Measurements from ENCODE around the gene IQCM.

The IQCM gene

GRCh38 chr4:149790172-149790907, 25.3 kb downstream of the IQCM start:
- no peak overlapping the region for H3K27ac ChIP-seq
- DNase-seq (ENCODE audit: low spot score): no peak
- POLR2A ChIA-PET (ENCODE audit: low non-redundant PET): no interaction called here
- no peak for TF ChIP-seq CTCF (conservative IDR thresholded peaks at IDR 0.05; ENCODE audit: low read depth)
- CTCF ChIA-PET: no interaction called here

- no peak for DNase-seq (ENCODE audit: low spot score)
- ChIA-PET CTCF (no interaction called here), POLR2A (ENCODE audit: low non-redundant PET) (no interaction called here)
- TF ChIP-seq CTCF (conservative IDR thresholded peaks at IDR 0.05; ENCODE audit: low read depth): no peak
- H3K27ac ChIP-seq: no peak overlapping the region
Measured at GRCh38 chr4:149788300-149788699, 27.3 kb downstream of the IQCM start.

- POLR2A ChIA-PET (ENCODE audit: low non-redundant PET): no interaction called here
- no peak overlapping the region for H3K27ac ChIP-seq
- CTCF ChIA-PET: no interaction called here
- no peak for DNase-seq (ENCODE audit: low spot score)
- TF ChIP-seq CTCF (conservative IDR thresholded peaks at IDR 0.05; ENCODE audit: low read depth): no peak
Measured at GRCh38 chr4:149785696-149786431, 29.8 kb downstream of the IQCM start.

GRCh38 chr4:149784018-149784417, 31.6 kb downstream of the IQCM start:
- TF ChIP-seq CTCF (conservative IDR thresholded peaks at IDR 0.05; ENCODE audit: low read depth): no peak
- DNase-seq (ENCODE audit: low spot score): peak; percentile 30
- POLR2A ChIA-PET (ENCODE audit: low non-redundant PET): no interaction called here
- H3K27ac ChIP-seq: peak overlapping the region; percentile 47
- CTCF ChIA-PET: no interaction called here

GRCh38 chr4:149781150-149781549, 34.5 kb downstream of the IQCM start:
- no peak overlapping the region for H3K27ac ChIP-seq
- TF ChIP-seq CTCF (conservative IDR thresholded peaks at IDR 0.05; ENCODE audit: low read depth): no peak
- CTCF ChIA-PET: no interaction called here
- peak; percentile 62 for DNase-seq (ENCODE audit: low spot score)
- POLR2A ChIA-PET (ENCODE audit: low non-redundant PET): no interaction called here

GRCh38 chr4:149768477-149768876, 47.2 kb downstream of the IQCM start:
- TF ChIP-seq CTCF (conservative IDR thresholded peaks at IDR 0.05; ENCODE audit: low read depth): no peak
- ChIA-PET CTCF (no interaction called here), POLR2A (ENCODE audit: low non-redundant PET) (no interaction called here)
- H3K27ac ChIP-seq: no peak overlapping the region
- no peak for DNase-seq (ENCODE audit: low spot score)

Data from RWPE1 (cell line).